Measurements from ENCODE around the gene OR51B5. TPM values are rescaled to one million over a fixed set of nuclear protein-coding genes. Genes with fewer than 3 reads are reported as not detected.

Gene OR51B5
- total RNA-seq, 2 donors from 2014 or later: 0.93 to 1.8 TPM

- peak; percentile 68 for DNase-seq
- Histone ChIP-seq H3K4me3 (ENCODE audit: low read length) (peak within 1 kb of the TSS; percentile 43), H3K27ac (ENCODE audit: low read depth, low read length) (peak within 1 kb of the TSS; percentile 22), H3K36me3 (ENCODE audit: control insufficient read depth, insufficient read depth, low read length) (no peaks in the 10 kb centered on the region), H3K27me3 (ENCODE audit: control insufficient read depth, insufficient read depth, low read length, poor library complexity, severe bottlenecking) (no peaks in the 10 kb centered on the region), H3K4me1 (ENCODE audit: control insufficient read depth, insufficient read depth, low read length) (peaks cover 7% of the 10 kb centered on the region), H3K9ac (ENCODE audit: extremely low read depth, low read length, poor library complexity, severe bottlenecking) (peak within 1 kb of the TSS; percentile 44), H3K9me3 (ENCODE audit: control insufficient read depth, low read length) (no peaks in the 10 kb centered on the region)
- WGBS, 2 experiments (ENCODE audit: insufficient coverage in 1 of 2, insufficient read length in 1 of 2): 61 to 83% methylated on average over 1 of the region's 1 CpG
- Mint-ChIP-seq H3K27ac (peak within 1 kb of the TSS; percentile 86), H3K36me3 (ENCODE audit: low read depth) (no peaks in the 10 kb centered on the region), H3K4me1 (peaks cover 30% of the 10 kb centered on the region), H3K4me3 (peak within 1 kb of the TSS; percentile 33), H3K27me3 (ENCODE audit: insufficient read depth) (no peaks in the 10 kb centered on the region), H3K9me3 (peaks cover 3% of the 10 kb centered on the region)
- no peak for TF ChIP-seq CTCF (conservative IDR thresholded peaks at IDR 0.05)
Measured at GRCh38 chr11:5383576-5383975, 40.3 kb upstream of the OR51B5 start, which contains the start of gene OR51M1. TSS of gene OR51M1 (plus strand) at chr11:5383812. CDS start at chr11:5389399, 5,587 bp downstream.

DNA sequence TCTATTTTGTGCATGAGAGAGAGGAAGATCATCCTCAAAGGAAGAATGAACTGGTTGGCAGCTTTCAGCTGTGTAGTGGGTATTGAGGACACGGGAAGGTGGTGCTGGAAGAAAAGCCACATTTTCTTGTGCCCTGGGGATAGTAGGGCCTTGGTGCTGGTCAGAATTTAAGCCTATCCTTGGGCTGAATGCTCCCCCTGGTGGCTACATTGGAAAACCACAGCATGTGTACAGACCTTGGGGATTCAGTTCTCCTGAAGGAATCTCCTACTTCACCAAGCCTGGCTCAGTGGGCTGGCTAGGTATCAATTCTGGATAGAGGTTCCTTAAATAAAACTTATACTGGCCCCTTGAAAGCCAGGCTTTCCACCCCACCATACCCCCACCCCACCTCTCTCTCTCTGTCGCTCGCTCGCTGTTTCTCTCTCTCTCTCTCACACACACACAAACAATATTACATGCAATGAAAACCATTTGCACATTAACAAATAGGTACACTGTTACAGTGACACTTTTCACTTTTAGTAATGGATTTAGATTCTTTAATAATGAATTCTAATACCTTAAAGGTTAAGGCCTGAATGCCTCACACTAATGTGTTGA, 37.5 kb upstream of the OR51B5 start:
- Mint-ChIP-seq H3K4me1 (peaks cover 30% of the 10 kb centered on the region), H3K36me3 (ENCODE audit: low read depth) (peaks cover 2% of the 10 kb centered on the region), H3K27me3 (ENCODE audit: insufficient read depth) (no peaks in the 10 kb centered on the region), H3K27ac (no peak overlapping the region), H3K4me3 (no peak overlapping the region), H3K9me3 (peaks cover 17% of the 10 kb centered on the region)
- 81 to 83% methylated on average over 4 of the region's 4 CpGs for WGBS, 2 experiments (ENCODE audit: insufficient coverage in 1 of 2, insufficient read length in 1 of 2)
- Histone ChIP-seq H3K4me3 (ENCODE audit: low read length) (no peak overlapping the region), H3K36me3 (ENCODE audit: control insufficient read depth, insufficient read depth, low read length) (no peaks in the 10 kb centered on the region), H3K4me1 (ENCODE audit: control insufficient read depth, insufficient read depth, low read length) (peaks cover 7% of the 10 kb centered on the region), H3K27me3 (ENCODE audit: control insufficient read depth, insufficient read depth, low read length, poor library complexity, severe bottlenecking) (no peaks in the 10 kb centered on the region), H3K9me3 (ENCODE audit: control insufficient read depth, low read length) (no peaks in the 10 kb centered on the region), H3K9ac (ENCODE audit: extremely low read depth, low read length, poor library complexity, severe bottlenecking) (no peak overlapping the region), H3K27ac (ENCODE audit: low read depth, low read length) (no peak overlapping the region)
- TF ChIP-seq CTCF (conservative IDR thresholded peaks at IDR 0.05): peak; percentile 92
- peak; percentile 87 for DNase-seq

DNA sequence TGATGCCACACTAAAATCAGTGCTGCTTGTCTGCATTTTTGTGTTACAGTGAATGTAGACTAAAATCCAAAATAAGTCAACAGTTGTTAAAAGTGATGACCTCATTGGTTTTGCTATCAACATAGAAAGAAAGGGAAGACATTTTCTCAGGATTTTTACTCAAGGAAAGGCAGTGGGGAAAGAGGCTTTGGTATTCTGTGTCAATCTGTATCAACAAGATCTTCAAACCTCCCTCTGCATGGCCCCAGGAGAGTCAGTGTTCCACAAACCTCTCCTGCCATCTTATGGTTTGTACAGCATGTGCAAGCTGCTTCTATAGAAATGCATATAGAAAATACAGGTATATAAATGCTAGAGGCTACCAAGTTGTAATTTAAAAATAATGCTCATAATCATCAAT, 26.5 kb upstream of the OR51B5 start:
- peaks cover 16% of the 10 kb centered on the region for H3K9me3 Mint-ChIP-seq
- no peak for DNase-seq
- H3K36me3 Mint-ChIP-seq (ENCODE audit: low read depth): peaks cover 9% of the 10 kb centered on the region

More for the DNA sequence above, 26.5 kb upstream of the OR51B5 start:
- Mint-ChIP-seq H3K27ac (no peak overlapping the region), H3K4me1 (peaks cover 16% of the 10 kb centered on the region), H3K4me3 (no peak overlapping the region), H3K27me3 (ENCODE audit: insufficient read depth) (no peaks in the 10 kb centered on the region)
- Histone ChIP-seq H3K4me1 (ENCODE audit: control insufficient read depth, insufficient read depth, low read length) (peaks cover 6% of the 10 kb centered on the region), H3K27me3 (ENCODE audit: control insufficient read depth, insufficient read depth, low read length, poor library complexity, severe bottlenecking) (no peaks in the 10 kb centered on the region), H3K4me3 (ENCODE audit: low read length) (no peak overlapping the region), H3K27ac (ENCODE audit: low read depth, low read length) (no peak overlapping the region), H3K9me3 (ENCODE audit: control insufficient read depth, low read length) (peaks cover 15% of the 10 kb centered on the region), H3K36me3 (ENCODE audit: control insufficient read depth, insufficient read depth, low read length) (no peaks in the 10 kb centered on the region), H3K9ac (ENCODE audit: extremely low read depth, low read length, poor library complexity, severe bottlenecking) (no peak overlapping the region)
- peak; percentile 78 for TF ChIP-seq CTCF (conservative IDR thresholded peaks at IDR 0.05)
